Measurements from ENCODE around the gene TP73. TPM values are rescaled to one million over a fixed set of nuclear protein-coding genes. Genes with fewer than 3 reads are reported as not detected.

The TP73 gene
- total RNA-seq, 1 donor from 2014 or later: 3.6 TPM

- Histone ChIP-seq H3K4me1 (no peaks in the 10 kb centered on the region), H3K9me3 (no peaks in the 10 kb centered on the region), H3K36me3 (no peaks in the 10 kb centered on the region), H3K27me3 (ENCODE audit: low read depth) (peaks cover 46% of the 10 kb centered on the region), H3K4me3 (no peak overlapping the region), H3K27ac (no peak overlapping the region)
- no peak for DNase-seq
- no peak for ATAC-seq
- intact Hi-C loops (cut with DNase I): no loop called here
- TF ChIP-seq CTCF (IDR thresholded peaks at IDR 0.05): no peak
Observed at GRCh38 chr1:3707939-3708328, 55.6 kb downstream of the TP73 start.

- H3K9me3 ChIP-seq: no peaks in the 10 kb centered on the region
- no peak overlapping the region for H3K27ac ChIP-seq
- DNase-seq (no peak), ATAC-seq (no peak)
- H3K4me3 ChIP-seq: no peak overlapping the region
- no peaks in the 10 kb centered on the region for H3K4me1 ChIP-seq
- H3K27me3 ChIP-seq (ENCODE audit: low read depth): peaks cover 50% of the 10 kb centered on the region
- TF ChIP-seq CTCF (IDR thresholded peaks at IDR 0.05): no peak
- intact Hi-C loops (cut with DNase I): no loop called here
- H3K36me3 ChIP-seq: no peaks in the 10 kb centered on the region
Observed at GRCh38 chr1:3708791-3709190, 56.5 kb downstream of the TP73 start.

- no peak for DNase-seq
- no peak overlapping the region for H3K27ac ChIP-seq
- peaks cover 50% of the 10 kb centered on the region for H3K27me3 ChIP-seq (ENCODE audit: low read depth)
- no peaks in the 10 kb centered on the region for H3K36me3 ChIP-seq
- H3K4me3 ChIP-seq: no peak overlapping the region
- no peaks in the 10 kb centered on the region for H3K4me1 ChIP-seq
- ATAC-seq: no peak
- no peak for TF ChIP-seq CTCF (IDR thresholded peaks at IDR 0.05)
- H3K9me3 ChIP-seq: no peaks in the 10 kb centered on the region
- intact Hi-C loops (cut with DNase I): no loop called here
Observed at GRCh38 chr1:3710251-3710650, 57.9 kb downstream of the TP73 start.

- no peak for DNase-seq
- no peak for TF ChIP-seq CTCF (IDR thresholded peaks at IDR 0.05)
- H3K27me3 ChIP-seq (ENCODE audit: low read depth): peaks cover 56% of the 10 kb centered on the region
- no peaks in the 10 kb centered on the region for H3K9me3 ChIP-seq
- H3K27ac ChIP-seq: no peak overlapping the region
- H3K4me1 ChIP-seq: peaks cover 3% of the 10 kb centered on the region
- intact Hi-C loops (cut with DNase I): no loop called here
- H3K4me3 ChIP-seq: no peak overlapping the region
- H3K36me3 ChIP-seq: no peaks in the 10 kb centered on the region
- ATAC-seq: no peak
Observed at GRCh38 chr1:3711381-3711779, 59.1 kb downstream of the TP73 start.

GRCh38 chr1:3711780-3712451 lies 59.6 kb downstream of the TP73 start:
- Histone ChIP-seq H3K36me3 (no peaks in the 10 kb centered on the region), H3K27ac (no peak overlapping the region), H3K4me1 (peaks cover 9% of the 10 kb centered on the region), H3K4me3 (no peak overlapping the region), H3K27me3 (ENCODE audit: low read depth) (peaks cover 54% of the 10 kb centered on the region), H3K9me3 (no peaks in the 10 kb centered on the region)
- intact Hi-C loops (cut with DNase I): no loop called here
- ATAC-seq (no peak), DNase-seq (no peak)
- TF ChIP-seq CTCF (IDR thresholded peaks at IDR 0.05): no peak

Data from lower lobe of right lung (tissue), 2 donors.